HG03520 (cell line): Measurements from ENCODE around the gene LGALS7B.

Experiments
- ATAC-seq: cut with Tn5 transposase; IDR thresholded peaks from one replicate; pipeline ENCODE4 v1.9.1; 2021; ENCODE audit warnings: mild to moderate bottlenecking, moderate library complexity; ENCODE audit not compliant: unreplicated experiment

LGALS7B gene

DNA sequence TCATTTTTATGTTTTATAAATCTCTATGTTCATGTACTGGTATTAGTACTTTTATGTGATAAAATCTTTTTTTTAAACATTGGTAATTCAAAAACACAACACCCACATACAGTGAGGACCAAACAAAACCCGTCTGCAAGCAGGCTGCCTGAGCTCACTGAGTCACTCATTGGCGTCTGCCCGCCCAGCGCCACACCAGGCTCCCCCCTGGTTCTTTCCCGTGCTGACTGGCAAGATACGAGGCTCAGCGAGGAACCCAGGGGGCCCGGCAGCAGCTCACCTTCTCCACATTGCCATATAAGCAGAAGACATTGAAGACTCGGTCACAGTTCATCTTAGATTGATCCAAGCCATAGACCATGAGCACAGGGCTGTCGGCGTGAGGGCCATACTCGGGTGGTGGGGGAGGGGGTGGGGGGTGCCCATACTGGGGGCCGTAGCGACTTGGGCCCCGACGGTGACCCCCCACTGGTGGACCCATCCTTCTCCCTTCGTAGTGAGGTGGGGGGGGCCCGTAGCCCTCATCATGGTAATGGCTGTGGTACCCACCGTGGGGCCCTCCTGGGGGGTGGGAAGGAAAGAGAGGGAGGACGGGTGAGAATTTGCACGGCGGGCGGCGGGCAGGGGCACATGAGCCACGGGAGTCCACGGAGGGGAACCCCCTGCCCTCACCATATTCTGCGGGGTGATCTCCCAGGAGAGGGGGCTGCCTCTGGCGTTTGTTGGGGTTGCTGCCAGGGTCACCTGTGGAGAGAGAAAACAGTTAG lies 51.0 kb downstream of the LGALS7B start:
- ATAC-seq: no peak

DNA sequence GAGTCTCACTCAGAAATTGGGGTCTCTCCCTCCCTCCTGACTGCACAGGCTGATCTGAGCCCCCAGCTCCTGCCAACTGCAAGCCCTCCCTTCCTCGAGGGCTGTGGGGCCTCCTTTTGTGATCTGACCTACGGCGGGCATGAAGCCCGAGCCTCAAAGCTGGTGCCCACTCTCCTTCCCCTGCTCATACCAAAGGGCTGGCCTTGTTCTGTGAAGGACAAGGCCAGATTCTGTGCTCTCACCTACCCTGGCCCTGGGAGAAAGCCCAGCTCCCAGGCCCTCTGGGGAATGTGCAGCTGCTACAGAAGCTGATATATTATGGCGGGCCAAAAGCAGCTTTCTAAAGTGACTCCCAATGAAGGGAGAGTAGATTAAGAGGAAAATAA lies 51.6 kb downstream of the LGALS7B start:
- ATAC-seq: no peak
